Dermis blood vessel endothelial cell (primary cell): ENCODE results near the gene ARGLU1. TPM values are rescaled to one million over a fixed set of nuclear protein-coding genes. Genes with fewer than 3 reads are reported as not detected.

Experiments
- DNase-seq: peaks from one replicate; pipeline ENCODE4 v3.0.0; 2010
- total RNA-seq: library from RNA; depleted of rRNA; stranded (reverse); fragments of >200 nt; gene quantifications from 2 replicates; pipeline ENCODE4 v1.2.3, GENCODE V29; 2014

The ARGLU1 gene
- total RNA-seq, 1 donor from 2014 or later, result 71.6 TPM

DNA sequence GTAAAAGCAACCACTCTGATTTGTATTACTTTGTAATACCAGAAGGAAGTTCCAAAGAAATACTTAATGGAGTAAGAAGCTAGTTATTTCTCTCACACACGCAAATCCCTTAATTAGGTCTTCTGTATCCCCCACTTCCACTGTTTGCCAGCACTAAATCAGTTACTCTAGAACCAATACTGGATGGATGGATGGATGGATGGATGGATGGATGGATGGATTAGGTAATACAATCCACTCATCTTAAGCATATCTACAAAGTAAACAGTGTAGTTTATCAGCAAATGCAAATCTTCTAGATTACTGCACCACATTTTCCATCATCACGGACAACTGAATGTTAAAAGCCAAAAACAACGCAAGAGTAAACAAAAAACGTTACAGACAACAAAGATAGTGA is 27.3 kb downstream of the ARGLU1 start:
- DNase-seq, result no peak

DNA sequence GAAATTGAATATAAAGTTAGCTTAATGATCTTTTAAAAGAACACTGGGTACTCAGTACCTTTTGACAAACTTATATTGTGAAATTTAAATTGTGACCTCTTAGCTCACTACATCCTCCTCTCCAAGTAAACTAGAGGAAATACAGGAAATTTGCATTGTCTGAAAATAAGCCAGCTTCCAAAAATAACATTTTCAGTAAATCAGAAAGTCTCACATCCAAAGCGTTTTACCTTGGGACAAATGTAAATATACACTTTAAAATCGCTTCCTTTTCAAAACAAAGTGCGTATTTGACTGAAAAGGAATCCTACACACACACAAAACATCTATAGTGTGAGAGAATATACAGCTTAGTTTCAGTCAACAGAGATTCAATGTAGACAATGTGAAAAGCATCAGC is 30.4 kb downstream of the ARGLU1 start:
- peak; percentile 46 for DNase-seq

DNA sequence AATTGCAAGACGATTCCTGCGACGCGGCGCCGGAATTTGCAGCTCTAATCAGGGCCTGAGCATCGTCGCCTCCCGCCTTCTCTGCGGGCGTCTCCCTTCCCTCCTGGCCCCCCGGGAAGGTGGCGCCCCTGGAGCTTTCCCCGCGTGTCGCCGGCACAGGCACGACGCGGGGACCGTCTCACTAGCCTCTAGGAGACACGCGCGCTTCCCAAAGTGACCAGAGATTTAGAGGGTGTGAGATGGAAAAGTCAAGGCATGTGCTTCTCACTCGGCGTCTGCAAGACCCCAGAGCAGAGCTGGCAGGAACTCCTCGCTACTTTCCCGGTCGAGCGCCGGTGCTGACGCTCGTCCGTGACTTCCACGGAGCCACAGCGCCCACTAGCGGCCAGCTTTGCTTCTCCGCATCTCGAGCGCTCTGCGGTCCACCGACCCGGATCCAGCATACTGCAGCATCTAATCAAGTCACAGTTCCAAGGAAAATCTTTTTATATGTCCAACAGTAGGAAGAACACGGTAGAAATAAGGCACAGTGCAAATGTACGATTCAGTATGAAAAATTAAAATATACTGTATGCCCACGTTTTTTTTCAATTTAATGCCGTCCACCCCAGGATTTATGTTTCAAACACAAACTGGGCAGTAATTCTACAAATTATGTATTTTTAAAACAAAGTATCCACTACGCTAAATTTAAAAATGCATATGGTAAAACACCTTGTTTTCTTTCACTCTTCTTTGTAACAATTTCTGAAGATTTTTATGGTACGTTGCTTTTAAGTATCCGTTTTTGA is 31.5 kb downstream of the ARGLU1 start:
- peak; percentile 96 for DNase-seq

DNA sequence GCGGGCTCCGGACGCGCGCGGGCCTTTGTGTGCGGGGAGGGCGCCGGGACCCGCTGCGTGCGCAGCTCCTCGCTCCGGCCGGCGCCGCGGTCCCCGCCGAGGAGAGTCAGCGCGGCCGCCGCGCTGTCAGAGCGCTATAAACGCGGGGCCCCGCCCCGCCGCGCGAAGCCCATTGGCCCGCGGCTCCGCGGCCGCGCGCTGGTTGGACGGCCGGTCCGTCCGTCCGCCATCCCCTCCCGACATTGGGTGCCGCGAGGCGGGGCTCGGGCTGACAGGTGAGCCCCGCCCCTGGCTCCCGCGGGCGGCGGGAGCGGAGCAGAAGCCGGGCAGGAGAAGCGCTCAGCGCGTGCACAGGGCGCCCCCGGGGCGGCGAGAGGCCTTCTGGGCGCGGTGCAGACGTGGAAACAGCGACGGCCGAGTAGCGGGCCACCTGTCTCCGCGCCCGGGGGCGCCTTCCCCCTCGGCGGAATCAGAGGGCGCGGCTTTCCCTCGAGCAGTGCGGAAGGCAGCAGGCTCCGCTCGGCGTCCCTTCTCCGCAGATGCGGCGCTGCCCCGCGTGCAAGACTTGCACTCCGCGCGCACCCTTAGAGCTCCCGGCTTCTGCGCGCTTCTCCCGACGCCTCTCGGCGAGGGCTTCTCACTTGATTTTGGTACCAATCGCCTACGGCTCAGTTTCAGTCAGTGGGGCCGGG is 32.2 kb downstream of the ARGLU1 start, which contains the start of gene EFNB2:
Gene EFNB2 (minus strand): TSS at position 111 of the 692 bp plus-strand sequence. CDS start 698 bp downstream, outside the sequence.
- DNase-seq, result peak; percentile 94

DNA sequence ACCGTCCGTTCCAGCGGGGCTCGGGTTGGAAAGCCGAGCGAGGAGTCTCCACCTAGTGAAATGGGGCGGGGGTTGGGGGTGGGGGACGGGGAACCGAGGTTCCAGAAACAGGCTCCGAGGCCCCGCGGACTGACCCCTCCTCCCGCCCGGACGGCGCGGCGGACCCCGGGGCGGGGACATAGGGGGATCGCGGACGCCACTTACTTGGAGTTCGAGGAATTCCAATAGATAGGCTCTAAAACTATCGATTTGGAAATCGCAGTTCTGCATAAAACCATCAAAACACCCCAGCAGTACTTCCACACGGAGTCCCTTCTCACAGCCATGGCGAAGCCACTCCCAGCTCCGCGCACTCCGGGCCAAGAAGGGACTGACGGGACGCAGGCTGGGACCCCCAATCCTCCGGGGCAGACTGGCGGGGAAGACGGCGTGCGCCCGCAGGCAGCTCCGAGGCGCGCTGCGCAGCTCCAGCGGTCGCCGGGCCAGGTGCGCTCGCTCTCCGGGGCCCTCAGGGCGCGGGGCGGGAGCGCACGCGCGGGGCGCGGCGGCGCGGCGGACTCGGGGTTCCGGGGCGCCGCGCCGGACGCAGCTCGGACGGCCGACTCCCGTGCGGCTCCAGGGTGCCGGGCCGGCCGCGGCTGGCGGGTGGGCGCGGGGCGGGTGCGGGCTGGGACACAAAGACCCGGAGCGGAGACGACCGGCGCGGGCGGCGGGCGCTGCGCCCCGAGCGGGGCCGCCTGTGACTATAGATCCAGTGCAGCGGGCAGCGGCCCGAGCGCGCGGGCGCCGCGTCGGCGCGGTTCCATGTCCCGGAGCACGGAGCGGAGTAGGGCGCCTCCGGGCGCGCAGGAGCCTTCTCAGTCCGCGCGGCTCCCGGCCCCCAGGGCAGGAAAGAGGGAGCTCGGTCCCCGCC is 33.0 kb downstream of the ARGLU1 start:
- peak; percentile 41 for DNase-seq

DNA sequence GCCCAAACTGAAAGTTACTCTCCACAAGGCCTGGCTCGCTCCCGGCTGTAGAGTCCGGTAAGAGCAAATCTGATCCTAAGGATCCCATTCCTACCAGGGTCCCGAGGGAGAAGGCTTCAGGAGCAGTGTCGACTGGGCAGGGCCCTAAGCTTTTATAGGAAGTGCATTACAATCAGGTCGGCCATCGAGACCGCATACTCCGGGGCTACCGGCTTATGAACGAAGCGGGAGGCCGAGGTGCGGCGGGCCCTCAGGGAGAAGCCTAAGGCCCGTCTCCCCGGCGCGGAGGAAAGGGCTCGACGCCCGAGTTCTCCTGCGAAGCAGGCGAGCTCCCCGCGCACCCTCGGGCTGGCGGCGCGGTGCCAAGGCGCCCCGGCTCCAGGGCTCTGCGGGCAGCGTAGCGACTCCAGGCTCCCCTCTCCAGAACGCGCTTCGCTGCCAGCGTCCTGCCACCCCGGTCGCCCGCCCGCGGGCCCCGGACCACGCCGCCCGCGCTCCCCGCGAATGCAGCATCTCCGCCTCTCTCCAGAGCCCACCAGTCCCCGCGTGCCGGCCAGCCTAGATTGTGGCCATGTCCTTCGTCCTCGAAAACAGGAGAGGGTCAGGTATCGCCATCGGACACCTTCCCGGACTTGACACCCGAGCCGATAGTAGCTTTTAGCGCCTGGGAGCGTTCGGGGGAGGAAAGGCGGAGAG is 33.8 kb downstream of the ARGLU1 start:
- peak; percentile 65 for DNase-seq

DNA sequence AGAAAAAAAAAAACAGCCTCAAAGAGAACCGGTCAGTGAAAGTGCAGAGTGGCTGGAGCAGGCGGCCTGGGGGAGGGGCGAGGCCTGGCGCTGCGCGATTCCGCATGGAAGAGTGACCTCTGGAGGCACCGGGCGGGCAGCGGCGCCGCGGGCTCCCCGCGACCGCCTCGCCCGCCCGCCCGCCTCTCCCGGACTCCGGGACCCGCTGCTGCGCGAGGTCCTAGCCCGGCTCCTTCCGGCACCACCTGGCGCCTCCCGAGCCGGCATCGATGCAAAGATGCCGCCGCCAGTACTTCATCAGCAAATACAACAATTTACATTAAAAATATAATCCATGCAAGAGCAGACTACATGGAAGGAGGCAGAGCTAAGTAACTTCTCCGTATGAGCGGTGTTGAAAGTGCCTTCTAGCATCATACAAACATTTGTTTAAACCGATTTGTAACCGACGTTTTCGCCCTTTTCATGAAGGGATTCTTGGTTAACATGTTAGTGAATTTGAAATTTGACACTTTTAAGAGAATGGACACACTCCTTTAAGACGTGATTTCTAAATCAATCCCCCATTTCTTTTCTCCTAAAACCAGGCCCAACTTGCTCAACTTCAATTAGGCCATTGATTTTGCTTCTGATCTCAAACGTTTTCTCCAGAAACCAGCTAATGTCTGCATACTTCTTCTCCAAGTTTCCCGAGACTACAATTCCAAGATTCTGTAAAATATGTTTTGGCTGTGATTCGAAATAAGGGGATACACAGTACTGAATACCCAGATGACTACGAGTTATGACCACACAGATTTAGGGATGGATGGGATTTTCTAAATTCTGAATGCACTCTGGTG is 34.6 kb downstream of the ARGLU1 start:
- DNase-seq, result peak; percentile 89

DNA sequence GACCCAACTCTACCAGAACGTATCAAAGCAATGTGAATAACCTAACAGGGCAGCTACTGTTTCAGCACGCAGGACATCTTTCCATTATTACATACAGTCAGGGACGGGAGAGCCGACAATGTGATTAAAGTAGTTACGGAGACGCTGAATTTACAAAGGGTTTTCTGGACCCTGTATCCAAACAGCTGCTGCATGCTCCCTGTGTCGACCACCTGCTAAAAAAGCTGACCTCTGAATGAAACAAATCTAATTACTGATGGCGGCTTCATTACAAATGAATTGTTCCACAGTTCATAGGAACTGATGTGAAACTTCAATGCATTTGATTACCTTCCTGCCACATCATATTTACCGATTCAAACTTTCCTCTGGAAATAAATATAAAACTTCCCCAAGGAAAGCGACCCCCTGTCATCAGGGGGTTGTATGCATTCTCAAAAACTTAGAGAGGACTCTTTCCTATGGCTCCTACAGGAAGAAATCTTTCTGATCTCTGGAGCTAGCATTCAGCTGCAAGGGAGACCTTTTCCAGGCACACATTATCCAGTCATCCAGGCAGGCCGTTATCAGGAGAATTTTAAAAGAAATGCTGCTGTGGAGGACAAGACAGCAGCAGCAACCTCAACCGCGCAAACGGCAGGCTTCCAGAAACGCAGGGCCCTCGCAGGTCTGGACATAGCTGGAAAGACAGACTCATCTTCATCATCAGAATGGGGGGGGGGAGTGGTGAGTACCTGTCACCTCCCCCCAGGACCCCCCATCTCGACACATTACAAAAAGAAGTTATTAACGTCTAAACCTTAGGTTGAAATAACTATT is 35.6 kb downstream of the ARGLU1 start:
- DNase-seq, result peak; percentile 48

DNA sequence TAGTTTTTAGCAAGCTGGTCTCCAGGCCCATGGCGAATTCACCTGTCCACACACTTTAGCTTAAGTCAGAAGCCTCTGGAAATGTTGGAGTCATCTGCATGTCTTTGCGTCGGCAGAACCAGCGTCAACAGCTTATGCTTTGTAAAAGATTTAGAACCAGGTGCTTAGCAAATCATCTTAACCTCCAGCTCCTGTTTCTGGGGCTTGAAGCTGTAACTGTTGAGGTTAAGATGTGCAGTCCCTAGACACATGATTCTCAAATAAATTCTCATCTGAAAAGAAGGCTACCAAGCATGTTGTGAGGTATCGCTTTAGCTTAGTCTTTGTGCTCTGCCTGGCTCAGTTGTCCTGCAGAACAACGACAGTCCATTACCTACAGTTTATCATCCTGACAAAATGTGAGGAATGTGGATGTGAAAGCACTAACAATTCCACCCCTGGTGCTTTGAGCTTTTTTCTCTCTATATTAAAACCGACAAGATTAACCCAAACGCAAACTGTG is 36.9 kb downstream of the ARGLU1 start:
- DNase-seq, result peak; percentile 37

DNA sequence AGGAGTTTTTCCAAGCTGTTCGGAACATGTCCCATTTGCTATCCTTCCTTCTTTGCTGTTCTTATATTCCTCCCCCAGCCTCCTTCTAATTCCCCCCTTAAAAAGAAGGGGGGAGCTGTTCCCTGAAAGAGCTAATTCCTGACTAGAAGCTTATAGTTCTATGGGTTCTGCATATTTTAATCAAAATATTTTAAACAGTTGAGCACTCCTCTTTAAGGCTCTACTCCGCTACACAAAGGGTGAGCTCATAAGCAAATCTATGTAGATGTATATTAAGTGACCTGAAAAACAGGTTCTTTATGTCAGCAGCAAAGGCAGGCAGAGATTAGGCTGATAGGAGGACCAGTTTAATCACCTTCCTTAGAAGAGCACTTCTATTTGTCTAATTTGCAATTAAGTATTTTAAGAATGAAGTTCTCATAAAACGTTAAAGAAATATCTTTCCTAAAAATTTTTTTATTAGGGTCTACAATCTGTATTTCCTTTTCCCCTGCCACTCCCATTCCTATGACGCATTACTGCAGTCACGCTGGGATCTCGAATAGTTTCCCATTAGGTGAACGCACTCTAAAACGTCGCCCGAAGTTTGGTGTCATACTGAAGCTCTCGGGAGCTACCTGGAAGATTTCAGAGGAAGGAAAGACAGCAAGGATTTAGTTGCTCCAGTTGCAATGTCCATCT is 37.6 kb downstream of the ARGLU1 start:
- peak; percentile 58 for DNase-seq

DNA sequence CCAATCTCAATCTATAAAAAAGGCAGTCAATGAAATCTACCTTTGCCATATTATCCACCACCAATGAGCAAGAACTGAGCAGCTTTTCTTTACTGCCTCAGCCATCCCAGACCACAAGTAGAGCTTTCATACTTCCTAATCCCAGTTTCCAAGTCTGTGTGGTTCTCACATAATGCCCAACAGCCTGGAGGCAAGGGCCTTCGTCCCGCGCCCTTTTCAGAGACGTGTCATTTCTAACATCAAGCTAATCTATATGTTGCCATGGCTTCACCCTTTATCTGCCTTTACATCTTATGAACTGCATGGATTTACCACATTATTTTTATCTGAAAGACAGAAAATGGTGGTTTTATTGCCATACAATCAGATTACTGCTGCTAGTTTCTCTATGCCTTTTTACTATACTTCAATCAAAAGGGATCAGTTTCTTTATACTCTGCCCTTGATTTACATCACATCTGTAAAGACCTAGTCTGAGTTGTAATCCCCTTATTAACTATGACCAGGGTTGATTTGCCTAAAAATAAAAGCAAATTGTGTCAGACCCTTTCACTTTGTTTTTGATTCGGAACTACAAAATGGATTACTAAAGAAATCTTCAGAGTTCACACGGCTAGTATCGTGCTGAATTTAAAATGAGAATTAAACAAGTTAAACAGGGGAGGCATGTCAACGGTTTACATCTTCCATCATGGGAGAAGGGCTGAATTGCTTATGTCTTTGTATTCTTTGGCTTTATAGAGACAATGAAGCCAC is 38.3 kb downstream of the ARGLU1 start:
- no peak for DNase-seq

DNA sequence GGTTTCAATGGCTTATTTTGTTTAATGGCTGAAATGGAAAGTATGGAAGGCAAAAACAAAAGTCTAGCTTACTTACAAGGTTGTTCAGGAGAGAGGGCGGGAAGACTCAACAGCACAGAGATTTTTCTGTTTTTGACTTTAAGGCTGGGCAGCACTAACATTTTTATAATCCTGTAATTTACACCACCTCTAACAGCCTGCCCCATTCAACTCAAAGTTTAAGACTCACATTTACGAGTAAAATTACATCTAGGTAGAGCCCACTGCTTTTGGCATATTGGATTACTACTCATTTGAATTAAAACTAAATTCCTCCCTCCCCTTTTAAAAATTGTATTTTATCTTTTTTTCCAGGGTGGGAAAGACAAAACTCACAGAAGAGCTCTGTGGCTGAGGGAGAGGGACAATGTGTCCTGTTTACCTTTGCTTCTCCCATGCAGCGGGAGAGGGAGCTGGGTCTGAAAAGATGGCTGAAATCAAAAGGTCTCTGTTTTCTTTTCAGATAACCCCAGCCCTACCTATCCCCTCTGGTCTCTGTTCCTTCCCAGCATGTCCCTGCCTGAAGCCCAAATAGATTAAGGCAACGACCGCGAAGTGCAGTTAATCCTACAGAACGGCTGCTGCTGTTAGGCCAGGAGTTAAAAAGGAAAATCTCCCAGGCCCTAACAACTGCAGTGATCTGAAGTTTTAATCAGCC is 39.1 kb downstream of the ARGLU1 start:
- no peak for DNase-seq

DNA sequence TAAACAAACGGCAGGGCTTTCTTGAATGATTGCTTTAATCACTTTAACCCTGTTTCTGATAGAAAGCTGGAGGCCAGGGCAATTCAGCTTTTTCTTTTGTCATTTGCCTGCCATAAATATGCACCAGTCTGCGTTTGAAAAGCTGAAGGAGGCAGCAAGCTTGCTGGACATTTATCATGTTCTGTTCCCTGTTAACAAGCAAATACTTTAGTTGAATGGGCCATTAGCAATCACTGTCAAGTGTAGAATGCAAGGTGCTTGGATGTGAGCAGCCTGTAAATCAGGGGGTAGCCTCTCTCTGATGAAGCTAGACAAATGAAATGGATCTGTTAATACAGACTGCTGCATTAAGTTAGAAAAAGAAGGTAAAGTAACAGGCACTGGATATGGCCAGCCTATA is 40.1 kb downstream of the ARGLU1 start:
- DNase-seq, result no peak

DNA sequence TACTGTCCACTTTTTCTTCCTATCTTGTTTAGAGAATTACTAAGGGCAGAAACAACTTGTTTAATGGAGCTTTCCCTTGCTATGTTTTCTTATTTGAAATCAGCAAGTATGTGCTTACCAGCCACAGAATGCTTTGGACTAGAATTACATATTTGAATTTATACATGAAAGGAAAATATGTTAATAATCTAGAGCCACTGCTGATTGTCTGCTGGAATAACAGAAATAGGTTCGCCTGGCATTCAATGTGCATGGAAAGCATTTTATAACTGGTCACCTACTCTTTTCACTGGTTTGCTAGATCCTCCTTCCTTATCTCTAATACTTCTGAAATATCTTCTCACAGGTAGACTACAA is 40.5 kb downstream of the ARGLU1 start:
- DNase-seq, result no peak

DNA sequence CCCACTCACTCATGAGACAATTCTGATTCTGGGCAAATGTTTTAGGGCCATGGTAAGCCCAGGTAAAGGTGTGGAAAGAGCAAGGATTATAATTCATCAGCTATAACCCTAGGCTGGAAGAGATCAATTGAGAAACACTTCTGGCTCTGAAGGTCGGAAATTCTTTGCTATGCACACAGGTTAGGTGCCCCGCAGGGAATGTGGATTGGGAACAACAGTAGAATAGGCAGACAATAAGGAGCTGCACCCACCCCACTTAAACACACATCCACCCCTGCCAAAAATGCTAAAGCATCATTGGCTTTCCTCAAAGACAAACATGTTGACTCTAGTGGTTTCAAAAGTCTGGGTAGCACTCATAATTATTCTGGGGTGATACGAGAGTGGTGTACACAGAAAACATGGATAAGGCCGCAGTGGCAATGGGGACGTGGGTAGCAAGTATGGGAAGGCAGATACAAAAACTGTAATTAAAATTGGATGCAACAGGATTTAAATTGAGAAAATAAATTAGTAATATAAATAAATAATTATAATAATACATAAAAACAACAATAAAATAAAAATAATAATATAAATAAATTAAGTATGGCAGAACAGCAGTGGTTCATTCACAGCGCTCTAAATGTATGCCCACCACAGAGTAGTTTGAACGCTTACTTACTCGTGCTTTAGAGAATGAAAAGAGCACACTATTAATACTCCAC is 41.0 kb downstream of the ARGLU1 start:
- no peak for DNase-seq

DNA sequence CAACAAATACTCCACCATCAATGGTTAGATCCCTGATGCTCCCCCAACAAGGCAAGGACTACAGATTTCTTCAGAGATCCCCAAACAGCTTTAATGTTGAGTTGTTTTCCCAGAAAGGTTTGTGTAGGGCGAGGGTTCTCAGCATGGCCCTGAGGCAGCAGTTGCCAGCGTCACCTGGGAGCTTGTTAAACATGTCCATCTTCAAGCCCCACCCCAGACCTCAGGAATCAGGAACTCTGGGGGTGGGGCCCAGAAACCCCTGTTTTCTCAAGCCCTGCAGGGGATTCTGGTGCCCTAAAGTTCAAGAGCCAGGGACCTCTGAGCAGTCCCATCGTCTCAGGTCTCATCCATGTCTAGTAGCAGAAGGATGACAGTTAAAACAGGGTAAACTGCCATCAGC is 42.1 kb downstream of the ARGLU1 start:
- DNase-seq, result no peak

DNA sequence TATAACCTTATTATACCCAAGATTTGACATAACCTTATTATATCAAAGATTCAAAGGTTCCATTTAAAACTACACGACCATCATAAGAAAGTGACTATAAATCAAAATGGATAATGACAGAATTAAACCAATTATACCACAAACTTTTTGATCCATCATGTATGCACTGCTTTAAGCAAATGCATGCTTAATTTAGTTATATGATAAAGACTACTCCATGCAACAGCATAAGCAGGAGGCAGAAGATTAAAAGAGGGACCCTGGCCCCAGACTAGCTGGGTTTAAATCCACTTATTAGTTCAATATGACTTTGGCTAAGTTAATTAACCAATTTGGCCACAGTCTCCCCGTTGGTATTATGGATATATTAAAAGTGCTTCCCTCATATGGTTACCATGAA is 43.8 kb downstream of the ARGLU1 start:
- DNase-seq, result no peak

DNA sequence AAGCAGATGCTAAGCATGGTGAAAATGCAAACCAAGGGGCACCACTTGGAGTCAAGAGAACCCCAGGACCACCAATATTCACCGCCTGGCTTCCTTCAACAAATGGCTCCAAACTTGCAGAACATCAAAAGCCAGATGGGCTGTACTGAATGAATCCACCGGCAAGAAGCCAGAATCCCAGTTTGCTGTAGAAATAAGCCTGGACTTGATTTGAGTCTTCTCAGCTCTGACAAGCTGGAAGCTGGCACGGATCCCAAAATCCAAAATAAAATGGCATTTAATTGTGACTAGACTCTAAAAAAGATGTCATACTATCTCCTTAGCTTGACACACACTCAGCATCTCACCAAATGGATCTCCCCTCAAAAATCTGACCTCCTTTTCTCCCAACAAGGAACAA is 44.4 kb downstream of the ARGLU1 start:
- DNase-seq, result peak; percentile 29
